NCI-H510A treated with DMSO at 0.1 percent for 48 hours (cell line): ENCODE data around the gene TMEM187.

Source experiments
- DNase-seq: peaks from one replicate; lab custom pipeline; 2025; lab: John Stamatoyannopoulos, UW

The TMEM187 gene

DNA sequence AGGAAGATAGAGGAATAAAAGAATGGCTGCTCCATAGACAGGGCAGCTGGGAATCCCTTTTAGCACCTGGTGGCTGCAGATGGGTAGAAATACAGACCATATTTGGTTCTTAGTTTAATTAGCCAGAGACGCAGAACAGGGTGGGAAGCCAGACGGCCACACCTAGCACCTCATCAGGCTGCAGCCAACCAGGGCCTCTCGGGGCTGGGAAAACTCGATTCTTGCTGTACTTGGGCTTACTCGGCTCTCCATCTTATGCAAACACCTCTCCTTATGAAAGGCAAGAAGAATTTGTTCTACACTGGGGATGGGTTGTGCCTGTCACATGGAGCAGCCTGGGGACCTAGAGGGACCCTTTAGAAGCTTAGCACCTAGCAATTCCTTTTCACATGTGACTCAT, 27.5 kb downstream of the TMEM187 start:
- no peak for DNase-seq

DNA sequence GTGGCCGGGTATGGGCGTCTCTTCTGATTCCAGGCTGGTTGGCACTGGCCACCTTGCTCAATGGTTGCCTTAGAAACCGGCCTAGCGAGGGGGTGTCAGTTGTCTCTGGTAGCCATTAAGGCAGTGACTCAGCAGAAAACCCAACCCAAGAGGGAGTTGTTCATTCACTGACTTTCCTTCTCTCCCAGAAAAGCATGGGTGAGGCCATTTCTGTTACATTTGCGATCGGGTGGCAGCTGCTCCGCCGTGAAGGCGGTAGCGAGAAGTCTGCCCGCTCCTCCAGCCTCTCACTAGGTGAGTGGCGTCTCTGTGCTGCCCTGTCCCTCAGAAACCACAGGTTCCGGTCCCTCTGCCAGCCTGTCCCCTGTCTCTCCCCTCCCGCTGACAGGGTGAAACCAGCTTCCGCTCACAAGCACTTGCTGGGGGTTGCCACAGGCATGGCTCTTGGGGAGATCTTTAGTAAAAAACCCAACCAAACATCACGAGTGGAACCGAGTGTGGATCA, 29.7 kb downstream of the TMEM187 start:
- DNase-seq, result no peak

DNA sequence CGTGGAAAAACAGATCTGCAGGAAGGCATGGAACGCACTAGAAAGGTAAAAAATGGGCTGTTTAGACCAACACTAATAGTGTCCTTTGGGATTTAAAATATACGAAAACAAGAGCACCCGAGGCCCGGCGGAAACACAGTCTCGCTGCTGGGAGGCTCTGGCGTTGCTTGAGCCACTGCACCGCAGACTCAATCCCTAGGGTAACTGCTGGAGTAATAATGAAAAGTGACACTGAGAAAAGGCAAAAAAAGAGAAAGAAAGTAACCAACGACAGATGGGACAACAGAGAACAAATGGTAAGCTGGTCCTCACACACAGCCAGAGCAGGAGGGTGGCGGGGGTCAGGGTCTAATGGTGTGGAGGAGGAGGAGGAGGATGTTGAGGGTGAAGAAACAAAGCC, 31.8 kb downstream of the TMEM187 start:
- DNase-seq, result no peak

DNA sequence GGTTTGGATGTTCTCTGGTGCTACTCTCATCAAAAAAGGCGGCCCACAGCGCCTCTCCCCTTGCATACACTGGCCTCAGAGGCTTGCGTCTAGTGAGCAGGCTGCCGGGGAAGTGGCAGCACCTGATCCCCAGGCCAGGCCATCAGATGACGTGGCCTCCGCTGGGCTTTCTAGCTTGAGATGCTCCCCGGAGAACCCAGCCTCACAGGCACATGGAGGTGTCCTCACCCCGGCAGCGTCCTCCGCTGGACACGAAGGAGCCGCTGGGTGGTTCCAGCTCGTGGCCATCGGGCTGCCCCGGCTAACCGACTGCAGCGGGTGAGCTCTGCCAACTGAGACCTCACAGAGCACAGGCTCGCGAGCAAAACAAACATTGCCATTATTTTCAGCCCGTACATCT, 34.4 kb downstream of the TMEM187 start:
- no peak for DNase-seq

DNA sequence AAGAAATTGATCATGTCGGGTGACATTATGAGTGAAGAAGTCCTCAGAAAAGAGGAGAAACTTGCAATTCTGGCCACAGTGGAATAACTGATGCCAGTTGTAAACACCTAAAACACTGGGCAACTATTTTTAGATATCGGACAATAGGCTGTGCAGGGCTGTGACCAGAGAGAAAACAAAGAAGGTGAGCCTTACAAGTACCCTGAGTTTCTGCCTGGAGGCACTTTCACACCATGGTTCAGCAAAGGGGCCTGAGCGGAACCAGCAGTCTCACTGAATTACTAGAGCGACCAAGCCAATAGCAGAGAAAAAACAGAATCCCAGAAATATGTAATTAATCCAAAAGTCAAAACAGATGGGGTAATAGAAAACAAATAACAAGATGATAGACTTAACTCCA, 36.0 kb downstream of the TMEM187 start:
- no peak for DNase-seq

DNA sequence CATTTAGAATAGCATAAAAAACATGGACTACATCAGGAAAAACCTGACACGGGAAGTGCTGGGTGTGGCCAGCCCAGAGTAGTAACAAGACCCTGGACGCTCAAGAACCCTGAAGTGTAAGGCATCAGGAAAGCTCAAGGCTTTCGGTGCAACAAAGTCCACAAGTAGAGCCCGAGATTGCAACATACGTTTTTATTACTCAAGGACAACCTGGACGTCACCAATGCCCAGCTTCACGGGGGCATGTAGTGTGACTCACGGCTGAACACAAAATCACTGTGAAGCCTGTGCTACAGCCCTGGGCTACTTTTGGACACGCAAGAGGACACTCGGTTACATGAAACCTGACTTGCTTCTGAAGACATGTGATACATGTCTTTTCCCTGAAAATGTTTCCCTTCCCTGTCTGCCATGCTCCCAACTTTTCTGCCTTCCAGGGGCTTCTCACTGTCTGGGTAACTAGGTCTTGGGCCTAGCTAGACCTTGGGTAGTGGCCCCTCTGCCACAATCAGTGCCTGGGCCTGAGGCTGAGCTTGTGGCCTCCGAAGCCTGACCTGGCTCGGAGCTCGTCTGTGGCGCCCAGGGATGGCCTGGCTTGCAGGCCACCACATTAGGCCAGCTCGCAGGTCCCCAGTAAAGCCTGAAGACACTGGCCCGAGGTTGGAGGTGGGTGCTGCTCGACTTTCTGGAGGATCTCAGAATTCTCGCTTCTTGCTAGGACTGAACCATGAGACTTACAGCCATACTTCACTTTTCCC, 38.0 kb downstream of the TMEM187 start:
- DNase-seq, result no peak

DNA sequence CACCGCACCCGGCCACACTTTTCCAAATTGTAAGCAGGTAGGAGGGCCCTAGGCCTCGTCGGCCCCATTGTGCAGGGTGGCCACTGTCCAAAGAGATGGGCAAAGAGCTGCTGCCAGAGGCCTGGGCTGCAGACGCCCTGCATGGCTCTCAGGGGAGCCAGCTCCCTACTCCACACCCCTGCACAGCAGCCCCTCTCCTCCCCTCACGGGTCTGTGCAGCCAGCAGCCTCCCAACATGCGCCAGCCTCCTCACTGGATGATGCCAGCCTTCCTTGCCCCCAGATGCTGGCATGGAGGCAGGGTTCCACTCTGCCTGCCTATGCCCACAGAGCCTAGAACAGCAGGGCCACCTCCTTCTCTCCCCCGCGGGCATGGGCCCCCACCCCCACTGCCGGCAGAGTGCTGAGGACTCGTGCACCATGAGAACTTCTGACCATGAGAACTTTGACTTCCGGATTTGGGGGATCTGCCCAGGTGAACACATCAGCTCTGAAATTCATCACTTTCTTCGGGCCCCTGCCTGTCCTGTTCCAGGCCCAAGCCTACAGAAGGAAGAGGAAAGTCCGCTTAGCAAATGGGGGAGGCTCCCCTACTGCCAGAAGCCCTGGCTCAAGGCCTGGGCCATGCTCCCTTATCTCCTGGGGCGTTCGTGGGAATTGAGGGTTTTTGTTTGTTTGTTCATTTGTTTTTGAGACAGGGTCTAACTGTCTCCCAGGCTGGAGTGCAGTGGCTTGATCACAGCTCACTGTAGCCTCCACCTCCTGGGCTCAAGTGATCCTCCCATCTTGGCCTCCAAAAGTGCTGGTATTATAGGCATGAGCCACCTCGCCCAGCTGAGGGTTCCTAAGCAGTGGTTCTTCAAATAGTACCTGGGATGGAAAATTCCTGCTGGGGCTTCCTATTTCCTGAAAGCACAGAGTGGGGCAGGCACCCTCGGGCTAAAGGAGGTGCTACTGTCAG, 39.1 kb downstream of the TMEM187 start:
- no peak for DNase-seq

DNA sequence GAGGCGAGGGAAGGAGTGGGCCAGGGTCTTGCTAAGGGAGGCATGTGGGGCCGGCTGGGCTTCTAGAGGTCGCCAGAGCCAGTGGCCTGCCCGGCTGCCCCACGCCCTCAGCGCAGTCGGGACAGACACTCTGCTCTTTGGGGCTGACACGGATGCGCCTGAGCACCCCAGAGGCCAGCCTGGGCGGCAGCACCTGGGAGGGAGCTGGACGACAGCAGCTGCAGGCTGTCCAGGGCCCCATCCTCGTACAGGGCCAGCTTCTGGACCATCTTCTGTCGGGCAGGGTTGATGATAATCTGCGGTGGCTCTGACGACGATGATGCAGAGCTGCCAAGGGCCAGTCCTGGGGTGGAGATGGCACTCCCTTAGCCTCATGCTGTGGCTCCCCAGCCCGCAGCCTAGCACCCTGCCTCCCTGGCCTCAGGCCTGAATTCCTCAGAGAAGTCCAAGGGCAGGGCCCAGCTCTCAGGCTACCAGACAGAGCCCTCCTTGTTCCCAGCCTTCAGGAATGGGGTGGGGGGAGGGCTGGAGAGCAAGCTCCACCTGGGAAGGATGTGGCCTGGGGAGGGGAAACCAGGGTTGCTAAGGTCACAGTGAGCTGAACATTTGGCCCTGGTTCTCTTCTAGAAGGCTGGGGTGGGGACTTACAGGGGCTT, 39.9 kb downstream of the TMEM187 start:
- no peak for DNase-seq

DNA sequence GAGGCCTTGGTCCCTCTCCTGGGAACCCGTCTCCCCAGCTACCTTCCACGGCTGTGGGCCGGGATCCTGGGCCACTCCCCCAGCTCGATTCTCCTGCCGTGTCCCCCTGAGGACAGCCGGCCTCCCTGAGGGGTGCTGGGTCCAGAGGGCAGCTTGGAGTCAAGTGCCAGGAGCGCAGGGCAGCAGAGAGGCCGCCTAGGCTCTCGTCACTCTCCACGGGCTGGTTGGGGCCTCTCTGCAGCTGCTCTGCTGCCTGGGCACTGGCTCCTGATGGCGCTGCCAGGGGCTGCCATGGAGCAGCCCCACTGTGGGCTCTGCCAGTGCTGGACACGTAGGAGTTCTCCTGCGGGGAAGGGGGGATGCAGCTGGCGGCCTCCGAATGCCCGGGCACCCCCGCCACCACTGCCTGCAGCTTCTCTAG, 40.5 kb downstream of the TMEM187 start:
- DNase-seq, result no peak

DNA sequence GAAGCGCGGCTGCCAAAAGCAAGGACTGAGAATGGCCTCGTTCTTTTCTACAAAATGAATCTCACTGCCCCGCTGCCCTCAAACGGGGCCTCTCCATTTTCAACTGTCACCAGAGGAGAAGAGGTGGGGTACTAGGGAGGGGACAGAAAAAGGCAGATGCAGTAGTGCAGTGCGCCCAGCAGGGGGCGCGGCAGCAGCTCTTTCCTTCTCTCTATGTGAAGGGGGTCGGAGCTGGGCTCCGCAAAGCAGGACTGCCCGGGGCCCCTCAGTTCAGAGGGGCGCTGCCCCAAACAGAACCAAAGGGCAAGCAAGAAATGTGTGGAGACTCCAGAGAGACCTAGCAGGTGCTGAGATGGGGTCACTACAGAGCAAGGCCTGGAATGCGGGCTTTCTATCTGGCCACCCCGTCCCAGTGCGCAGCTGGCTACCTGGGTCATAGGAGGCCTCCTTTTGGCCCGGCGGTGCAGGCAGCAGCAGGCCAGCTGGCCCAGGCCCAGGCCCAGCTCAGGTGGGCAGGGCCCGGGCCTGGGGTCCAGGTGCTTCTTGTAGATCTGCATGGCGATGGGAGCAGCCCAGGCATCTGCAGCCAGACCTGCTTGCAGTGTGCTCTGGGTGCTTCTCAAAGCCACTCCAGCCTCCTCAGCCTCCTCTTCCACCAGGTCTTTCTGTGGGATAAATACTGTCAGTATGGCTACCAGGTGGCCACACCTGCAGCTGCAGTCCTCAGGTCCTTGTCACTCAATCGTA, 41.2 kb downstream of the TMEM187 start:
- peak; percentile 13 for DNase-seq

DNA sequence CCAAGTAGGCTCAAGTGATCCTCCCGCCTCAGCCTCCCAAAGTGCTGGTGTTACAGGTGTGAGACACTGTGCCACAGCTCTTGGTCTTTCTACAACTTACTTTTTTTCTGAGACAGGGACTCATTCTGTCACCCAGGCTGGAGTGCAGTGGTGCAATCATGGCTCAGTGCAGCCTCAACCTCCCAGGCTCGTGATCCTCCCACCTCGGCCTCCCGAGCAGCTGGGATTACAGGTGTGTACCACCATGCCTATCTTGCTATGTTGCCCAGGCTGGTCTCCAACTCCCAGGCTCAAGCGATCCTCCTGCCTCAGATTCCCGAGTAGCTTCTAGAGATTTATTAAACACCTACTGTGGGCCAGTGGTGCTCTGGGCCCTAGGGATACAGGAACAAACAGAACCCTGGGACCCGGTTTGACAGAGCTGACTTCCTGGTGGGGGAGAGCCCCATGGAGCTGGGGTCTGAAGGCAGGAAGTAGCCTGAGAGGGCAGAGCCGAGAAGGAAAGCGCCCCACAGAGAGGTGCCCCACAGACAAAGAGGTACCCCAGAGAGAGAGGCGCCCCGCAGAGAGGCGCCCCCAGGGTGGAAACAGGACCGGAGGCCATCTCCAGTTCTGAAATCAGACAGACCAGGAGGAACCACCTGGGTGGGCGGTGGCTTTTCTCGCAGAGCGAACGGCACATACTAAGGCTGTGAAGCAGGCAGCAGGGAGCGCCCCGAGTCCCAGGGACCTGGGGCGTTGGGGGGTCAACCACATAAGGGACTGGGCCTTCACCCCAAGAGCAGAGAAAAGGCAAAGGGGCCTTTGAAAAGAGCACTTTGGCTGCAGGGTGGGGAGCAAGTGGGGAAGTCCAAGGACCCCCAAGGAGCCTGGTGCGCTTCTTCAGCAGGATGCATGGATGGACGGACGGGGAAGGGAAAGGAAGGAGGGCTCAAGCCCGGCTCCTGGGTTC, 42.2 kb downstream of the TMEM187 start:
- DNase-seq, result no peak

DNA sequence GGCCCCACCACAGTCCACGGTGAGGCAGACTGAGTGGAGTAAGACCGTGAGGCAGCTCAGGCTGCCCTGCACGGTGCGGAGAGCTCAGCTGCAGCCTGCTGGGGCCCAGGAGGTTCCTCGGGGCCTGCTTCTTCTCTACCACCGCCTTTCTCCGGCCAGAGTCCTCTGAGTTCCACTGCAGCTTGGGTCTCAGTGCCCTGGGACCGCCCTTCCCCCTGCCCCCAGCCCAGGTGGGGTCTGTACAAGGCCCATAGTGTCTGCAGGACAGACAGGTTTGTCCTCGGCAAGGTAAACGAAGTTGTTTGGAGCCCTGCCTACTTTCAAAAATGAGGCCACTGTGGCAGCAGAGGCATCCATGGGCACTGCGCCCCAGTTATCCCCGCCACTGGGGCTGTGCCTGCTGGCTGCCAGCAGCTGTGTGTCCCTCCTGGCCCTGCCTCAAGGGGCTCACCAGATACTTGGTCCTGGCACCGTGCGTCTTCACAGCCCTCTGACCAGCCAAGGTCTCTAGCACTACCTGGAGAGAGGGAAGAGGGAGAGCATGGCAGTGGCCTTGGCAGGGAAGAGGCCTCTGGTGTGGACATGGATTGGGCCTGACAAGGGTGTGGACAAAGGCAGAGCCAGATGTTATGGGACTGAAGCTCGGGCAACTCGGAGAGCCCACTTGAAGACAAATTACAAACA, 43.2 kb downstream of the TMEM187 start:
- no peak for DNase-seq

DNA sequence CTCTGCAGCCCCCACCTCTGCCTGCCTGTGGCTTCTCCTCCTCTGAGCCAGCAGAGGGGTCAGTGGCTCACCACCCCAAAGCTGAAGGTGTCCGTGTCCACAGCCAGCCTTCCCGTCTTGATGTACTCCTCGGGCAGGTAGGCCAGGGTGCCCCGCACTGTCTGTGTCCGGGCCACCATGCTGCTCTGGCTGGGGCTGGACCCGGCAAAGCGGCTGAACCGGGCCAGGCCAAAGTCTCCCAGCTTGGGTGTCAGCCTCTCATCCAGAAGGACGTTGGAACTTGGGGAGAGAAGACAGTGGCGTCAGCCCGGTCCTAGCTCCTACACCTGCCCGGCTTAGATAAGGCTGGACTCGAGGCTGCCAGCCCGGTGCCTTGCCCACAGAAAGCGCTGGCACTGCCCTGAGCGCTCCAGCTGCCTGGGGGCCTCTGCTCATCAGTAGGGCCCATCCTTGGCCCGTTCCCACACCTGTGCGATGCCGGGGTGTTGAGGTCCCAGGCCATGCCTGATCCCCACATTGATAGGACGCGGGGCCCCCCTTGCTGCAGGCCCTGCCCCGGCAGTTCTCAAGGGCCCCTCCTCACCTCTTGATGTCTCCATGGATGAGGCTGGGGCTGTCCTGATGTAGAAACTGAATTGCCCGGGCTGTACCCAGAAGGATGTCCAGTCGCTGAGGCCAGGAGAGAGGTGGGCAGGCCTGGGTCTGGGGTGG, 44.0 kb downstream of the TMEM187 start:
- no peak for DNase-seq

DNA sequence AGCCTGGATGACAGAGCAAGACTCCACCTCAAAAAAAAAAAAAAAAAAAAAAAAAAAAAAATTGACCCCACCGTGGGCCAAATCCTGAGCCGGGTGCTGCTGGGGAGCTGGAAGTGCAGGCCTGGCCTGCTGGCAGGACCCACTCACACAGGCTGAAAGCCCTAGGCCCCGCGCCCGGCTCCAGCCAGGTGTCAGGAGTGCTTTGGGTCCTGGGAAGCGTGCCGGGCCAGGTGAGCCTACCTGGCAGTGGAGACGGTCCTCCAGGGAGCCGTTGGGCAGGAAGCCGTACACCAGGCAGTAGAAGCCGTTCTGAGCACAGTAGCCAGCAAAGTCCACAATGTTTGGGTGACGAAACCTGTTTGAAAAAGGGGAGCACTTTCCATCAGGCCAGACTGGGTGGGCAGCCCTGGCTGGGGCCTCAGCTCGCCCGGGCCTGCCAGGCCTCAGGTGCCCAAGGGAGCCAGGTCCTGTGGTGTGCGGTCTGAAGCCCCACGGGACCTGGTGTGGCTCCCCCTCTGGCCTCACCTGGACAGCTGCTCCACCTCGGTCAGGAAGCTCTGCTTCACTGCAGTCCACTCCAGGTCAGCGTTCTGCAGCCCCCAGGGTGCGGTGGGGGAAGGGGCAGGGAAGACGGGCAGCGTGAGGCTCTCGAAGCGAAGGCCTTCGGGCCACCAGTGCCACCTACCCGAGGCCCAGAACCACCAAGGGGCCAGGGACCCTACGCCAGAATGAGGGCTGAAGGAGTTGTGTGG, 45.4 kb downstream of the TMEM187 start:
- DNase-seq, result no peak

DNA sequence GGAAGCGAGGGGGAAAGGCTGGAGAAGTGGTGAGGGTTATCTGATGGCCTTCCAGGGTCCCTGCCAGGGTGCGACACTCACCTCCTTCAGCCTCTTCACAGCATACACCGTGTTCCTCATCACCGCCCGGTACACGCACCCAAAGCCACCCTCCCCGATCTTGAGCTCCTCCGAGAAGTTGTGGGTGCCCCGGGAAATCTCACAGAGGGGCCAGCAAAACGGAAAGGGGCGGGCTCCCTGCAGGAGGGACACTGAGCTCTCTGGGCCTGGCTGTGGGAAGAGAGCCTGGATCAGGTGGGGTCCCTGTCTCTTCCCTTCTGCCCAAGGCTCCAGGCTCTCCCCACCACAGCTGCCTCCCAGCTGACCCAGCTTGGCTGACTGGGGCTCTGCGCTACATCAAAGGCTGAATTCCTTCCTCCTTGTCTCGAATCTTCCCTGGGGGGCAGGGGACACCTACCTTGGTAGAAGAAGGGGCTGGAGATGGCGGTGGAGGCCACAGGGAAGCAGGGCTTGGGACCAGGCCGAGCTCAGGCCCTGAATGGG, 46.0 kb downstream of the TMEM187 start:
- DNase-seq, result no peak

DNA sequence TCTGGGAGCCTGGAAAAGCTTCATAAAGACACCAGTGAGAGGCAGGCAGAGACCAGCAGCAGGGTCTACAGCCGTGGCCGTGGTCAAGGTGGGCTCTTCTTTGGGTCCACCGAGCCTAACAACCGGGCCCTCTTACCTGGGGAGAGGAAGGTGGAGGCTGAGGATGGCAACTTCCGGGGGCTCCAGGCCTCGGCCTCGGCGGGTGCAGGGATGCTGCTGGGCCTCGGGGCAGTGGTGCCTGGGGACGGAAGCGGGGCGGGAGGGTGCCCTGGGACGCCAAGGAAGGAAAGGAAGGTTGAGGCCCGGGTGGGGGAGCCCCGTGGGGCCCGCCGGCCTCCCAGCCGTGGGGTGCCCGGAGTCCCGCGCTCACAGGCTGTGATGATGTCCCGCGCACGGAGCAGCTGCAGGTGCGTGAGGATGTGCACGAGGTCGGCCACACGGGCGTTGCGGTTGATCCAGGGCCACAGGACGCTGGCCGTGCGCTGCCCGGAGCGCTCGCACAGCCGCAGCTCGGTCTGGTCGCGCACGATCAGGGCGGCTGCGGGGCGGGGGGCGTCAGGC, 46.6 kb downstream of the TMEM187 start:
- DNase-seq, result no peak

DNA sequence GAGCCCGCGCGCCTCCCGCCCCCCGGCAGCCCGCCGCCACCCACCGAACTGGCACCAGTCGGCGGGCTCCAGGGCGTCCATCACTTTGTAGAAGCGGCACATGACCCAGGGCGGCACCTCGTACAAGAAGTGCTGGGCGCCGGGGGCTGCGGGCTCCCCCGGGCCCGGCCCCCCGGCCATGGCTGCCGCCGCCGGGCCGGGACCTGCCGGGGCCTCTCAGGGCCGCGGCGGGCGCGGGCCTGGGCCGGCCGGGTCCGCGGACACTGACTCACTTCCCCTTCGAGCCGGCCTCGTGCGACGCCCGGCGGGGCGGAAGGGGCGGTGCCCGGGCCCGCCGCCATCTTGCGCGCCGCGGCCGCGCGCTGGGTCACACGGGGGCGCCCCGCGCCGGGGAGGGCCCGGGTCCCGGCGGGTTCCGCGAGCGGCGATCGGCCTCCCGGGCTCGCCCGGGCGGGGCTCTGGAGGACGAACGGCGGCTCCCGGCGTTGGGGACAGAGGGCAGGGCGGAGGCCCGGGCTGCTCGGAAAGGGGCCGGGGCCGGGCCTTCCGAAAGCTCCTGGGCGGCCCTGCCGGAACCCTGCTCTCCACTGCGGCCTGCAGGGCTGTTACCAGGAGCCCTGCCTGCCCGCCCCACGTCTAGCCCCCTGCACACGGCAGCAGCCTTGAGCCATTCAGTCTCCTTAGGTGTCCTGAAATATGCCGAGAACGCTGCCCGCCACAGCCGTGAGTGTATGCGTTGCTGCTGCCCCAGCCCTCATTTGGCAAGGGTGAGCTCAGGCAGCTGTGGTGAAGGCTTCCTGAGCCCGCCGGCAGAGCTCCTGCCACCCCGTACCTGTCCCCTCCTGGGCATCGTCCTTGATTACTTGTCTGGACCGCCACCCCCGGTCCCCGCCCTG, 47.3 kb downstream of the TMEM187 start, which contains the start of gene IRAK1:
IRAK1 (minus strand) TSS at position 270 of the 896 bp plus-strand sequence; CDS start at position 180, 90 bp downstream.
- peak; percentile 19 for DNase-seq
